D721Med (cell line): ENCODE results near the gene USP35.

Source experiments
- DNase-seq: peaks from one replicate; pipeline ENCODE4 v3.0.0; 2011; ENCODE audit warnings: low spot score; ENCODE audit not compliant: insufficient read length
- FAIRE-seq: peaks from 2 replicates; lab custom pipeline; 2011; peaks lifted over from hg19 to GRCh38; lab: Jason Lieb, UNC
- CTCF ChIP-seq: IDR thresholded peaks from 2 replicates; pipeline ENCODE4 v1.5.1; 2012; ENCODE audit warnings: mild to moderate bottlenecking, control low read depth; ENCODE audit not compliant: insufficient read depth; ENCODE audit errors: missing control alignments

The USP35 gene

DNA sequence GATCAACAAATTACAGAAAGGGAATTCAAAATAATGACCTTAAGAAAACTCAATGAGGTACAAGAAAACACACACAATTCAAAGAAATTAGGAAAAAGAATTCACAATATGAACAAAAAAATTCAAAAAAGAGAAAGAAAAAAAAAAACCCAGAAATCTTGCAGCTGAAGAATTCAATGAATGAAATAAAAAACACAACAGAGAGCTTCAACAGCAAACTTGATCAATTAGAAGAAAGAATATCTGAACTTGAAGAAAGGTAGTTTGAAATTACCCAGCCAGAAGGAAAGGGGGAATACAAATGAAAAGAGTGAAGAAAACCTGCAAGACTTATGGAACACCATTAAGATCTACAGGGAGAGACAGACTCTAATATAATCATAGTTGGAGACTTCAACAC is 52.8 kb downstream of the USP35 start:
- no peak for DNase-seq
- no peak for FAIRE-seq
- TF ChIP-seq CTCF, result no peak

GRCh38 chr11:78244080-78244479 is 55.4 kb downstream of the USP35 start:
- no peak for TF ChIP-seq CTCF
- no peak for DNase-seq
- no peak for FAIRE-seq

DNA sequence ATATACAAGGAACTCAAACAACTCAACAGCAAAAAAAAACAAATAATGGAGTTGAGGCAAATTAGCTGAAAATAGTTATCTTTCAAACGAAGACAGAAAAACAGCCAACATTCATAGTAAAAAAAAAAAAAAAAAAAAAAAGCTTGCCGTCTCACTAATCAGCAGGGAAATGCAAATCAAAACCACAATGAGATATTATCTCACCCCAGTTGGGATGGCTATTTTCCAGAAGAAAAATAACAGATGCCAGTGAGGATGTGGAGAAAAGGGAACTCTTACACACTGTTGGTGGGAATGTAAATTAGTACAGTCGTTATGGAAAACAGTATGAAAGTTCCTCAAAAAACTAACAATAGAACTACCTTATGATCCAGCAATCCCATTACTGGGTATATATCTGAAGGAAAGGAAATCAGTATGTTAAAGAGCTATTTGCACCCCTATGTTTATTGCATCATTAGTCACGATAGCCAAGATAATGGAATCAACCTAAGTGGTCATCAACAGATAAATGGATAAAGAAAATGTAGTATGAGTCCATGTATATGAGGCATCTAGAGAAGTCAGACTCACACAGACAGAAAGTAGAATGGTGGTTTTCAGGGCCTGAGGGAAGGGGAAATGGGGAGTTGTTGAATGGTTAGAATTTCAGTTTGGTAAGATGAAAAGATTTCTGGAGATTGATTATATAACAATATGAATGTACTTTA is 56.0 kb downstream of the USP35 start:
- DNase-seq (no peak), FAIRE-seq (no peak)
- TF ChIP-seq CTCF, result no peak

GRCh38 chr11:78248191-78248590 is 59.5 kb downstream of the USP35 start:
- TF ChIP-seq CTCF, result no peak
- no peak for DNase-seq
- FAIRE-seq, result no peak

- no peak for DNase-seq
- FAIRE-seq, result no peak
- no peak for TF ChIP-seq CTCF
Measured at GRCh38 chr11:78248903-78249302, 60.2 kb downstream of the USP35 start.

DNA sequence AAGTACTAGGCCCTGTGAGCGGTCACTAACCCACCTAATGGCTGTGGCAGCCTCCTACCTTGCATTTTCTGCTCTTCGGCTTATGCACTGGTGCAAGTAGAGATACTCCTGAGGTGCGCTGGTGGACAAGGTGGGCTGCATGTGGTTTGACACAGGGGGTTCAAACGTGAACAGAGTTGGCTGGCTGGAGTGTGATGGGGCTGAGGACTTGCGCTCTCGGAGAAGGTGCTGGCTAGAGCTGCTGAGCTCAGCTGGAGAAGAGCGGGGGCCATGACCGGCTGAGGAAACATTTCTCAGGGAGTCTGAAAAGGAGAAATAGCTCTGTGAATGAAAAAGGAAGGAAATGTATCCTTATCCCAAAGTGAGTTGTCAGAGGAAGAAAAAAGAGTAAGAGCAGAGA is 61.4 kb downstream of the USP35 start:
- FAIRE-seq (no peak), DNase-seq (no peak)
- TF ChIP-seq CTCF, result no peak

GRCh38 chr11:78251083-78251775 is 62.5 kb downstream of the USP35 start:
- TF ChIP-seq CTCF, result no peak
- DNase-seq, result no peak
- no peak for FAIRE-seq
